ENCODE results near the gene COL12A1.
A peak's percentile ranks its signal among the peaks of the same experiment; 100 is the strongest.

Gene COL12A1

GRCh38 chr6:75155631-75156030 is 50.2 kb downstream of the COL12A1 start:
- no peak overlapping the region for H3K4me3 ChIP-seq (ENCODE audit: low read depth, low read length)
- no peak for DNase-seq (ENCODE audit: low read depth)
- TF ChIP-seq, protein P1, sequence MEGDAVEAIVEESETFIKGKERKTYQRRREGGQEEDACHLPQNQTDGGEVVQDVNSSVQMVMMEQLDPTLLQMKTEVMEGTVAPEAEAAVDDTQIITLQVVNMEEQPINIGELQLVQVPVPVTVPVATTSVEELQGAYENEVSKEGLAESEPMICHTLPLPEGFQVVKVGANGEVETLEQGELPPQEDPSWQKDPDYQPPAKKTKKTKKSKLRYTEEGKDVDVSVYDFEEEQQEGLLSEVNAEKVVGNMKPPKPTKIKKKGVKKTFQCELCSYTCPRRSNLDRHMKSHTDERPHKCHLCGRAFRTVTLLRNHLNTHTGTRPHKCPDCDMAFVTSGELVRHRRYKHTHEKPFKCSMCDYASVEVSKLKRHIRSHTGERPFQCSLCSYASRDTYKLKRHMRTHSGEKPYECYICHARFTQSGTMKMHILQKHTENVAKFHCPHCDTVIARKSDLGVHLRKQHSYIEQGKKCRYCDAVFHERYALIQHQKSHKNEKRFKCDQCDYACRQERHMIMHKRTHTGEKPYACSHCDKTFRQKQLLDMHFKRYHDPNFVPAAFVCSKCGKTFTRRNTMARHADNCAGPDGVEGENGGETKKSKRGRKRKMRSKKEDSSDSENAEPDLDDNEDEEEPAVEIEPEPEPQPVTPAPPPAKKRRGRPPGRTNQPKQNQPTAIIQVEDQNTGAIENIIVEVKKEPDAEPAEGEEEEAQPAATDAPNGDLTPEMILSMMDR (IDR thresholded peaks at IDR 0.05; ENCODE audit: low read depth, low read length, missing control alignments), result no peak

GRCh38 chr6:75154973-75155372 is 50.9 kb downstream of the COL12A1 start:
- TF ChIP-seq, protein P1 (IDR thresholded peaks at IDR 0.05; ENCODE audit: low read depth, low read length, missing control alignments), result no peak
- no peak overlapping the region for H3K4me3 ChIP-seq (ENCODE audit: low read depth, low read length)
- DNase-seq (ENCODE audit: low read depth), result no peak

GRCh38 chr6:75150685-75151412 is 55.0 kb downstream of the COL12A1 start:
- H3K4me3 ChIP-seq (ENCODE audit: low read depth, low read length), result no peak overlapping the region
- TF ChIP-seq, protein P1 (IDR thresholded peaks at IDR 0.05; ENCODE audit: low read depth, low read length, missing control alignments), result no peak
- no peak for DNase-seq (ENCODE audit: low read depth)

DNA sequence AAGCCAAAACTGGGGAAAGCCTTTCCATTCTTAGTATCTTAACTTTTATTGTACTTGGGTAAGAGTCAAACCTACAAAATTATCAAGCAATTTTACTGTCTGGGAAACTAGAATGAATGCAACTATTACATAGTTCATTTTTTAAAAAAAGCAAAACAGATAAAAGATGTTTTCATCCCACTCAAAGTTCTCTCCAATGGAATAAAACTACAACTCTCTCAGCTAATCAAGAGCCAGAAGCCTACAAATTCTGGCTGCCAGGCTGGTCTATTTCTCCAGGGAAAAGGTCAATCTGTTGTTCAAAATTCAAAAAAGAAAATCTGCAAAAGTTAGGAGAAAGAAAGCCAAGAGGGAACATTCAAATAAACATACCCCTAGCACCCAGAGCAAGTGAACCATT is 56.2 kb downstream of the COL12A1 start:
- TF ChIP-seq, protein P1 (IDR thresholded peaks at IDR 0.05; ENCODE audit: low read depth, low read length, missing control alignments), result no peak
- DNase-seq (ENCODE audit: low read depth), result no peak
- H3K4me3 ChIP-seq (ENCODE audit: low read depth, low read length), result no peak overlapping the region

DNA sequence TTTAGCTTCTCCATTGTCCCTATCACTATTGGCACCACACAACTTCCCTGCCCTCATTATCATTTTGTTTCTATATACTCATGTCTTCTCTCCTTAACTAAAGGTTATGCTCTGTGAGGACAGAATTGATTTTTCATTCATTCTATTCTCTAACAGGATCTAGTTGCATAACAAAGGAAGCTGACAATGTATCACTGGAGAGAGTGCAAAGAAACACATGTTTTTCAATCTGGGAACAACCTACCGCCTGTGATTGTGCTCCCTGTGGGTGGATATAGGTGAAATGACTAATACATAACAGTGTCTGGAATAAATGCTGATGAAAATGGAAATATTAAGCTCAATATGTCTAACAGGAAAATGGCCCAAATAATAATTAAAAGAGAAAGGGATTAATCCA is 56.6 kb downstream of the COL12A1 start:
- DNase-seq (ENCODE audit: low read depth), result no peak
- TF ChIP-seq, protein P1 (IDR thresholded peaks at IDR 0.05; ENCODE audit: low read depth, low read length, missing control alignments), result no peak
- no peak overlapping the region for H3K4me3 ChIP-seq (ENCODE audit: low read depth, low read length)

GRCh38 chr6:75147512-75147911 is 58.3 kb downstream of the COL12A1 start:
- peak; percentile 8 for DNase-seq (ENCODE audit: low read depth)
- TF ChIP-seq, protein P1 (IDR thresholded peaks at IDR 0.05; ENCODE audit: low read depth, low read length, missing control alignments), result no peak
- no peak overlapping the region for H3K4me3 ChIP-seq (ENCODE audit: low read depth, low read length)

DNA sequence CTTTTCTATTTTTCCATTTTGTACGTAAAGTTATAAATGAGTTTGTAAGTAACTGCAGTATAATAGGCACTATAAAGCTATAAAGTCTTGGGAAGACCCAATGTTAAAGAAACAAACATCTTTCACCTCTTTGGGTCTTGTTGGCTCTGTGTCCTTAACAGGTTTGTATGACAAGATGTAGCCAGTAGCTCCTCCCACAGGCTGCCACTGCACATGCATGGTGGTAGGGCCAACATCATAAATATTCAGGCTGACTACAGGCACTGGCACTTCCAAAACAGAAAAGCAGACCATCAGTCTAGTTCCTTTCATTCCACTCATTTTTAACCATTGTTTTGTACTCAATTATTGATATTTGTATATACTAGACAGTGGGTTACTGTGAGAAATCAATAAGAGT is 59.9 kb downstream of the COL12A1 start:
- no peak for DNase-seq (ENCODE audit: low read depth)
- no peak overlapping the region for H3K4me3 ChIP-seq (ENCODE audit: low read depth, low read length)
- TF ChIP-seq, protein P1 (IDR thresholded peaks at IDR 0.05; ENCODE audit: low read depth, low read length, missing control alignments), result no peak

Data from GM12864 (cell line).